ENCODE results near the gene TBC1D2B.

TBC1D2B gene

GRCh38 chr15:78044407-78045155 is 32.9 kb downstream of the TBC1D2B start:
- peaks cover 2% of the 10 kb centered on the region for H3K4me1 ChIP-seq (ENCODE audit: low read length)
- no peak overlapping the region for H3K9ac ChIP-seq (ENCODE audit: low read length)
- H3K27ac ChIP-seq (ENCODE audit: low read length), result no peak overlapping the region
- peaks cover 10% of the 10 kb centered on the region; the same call in 1 of the 2 replicates for H3K79me2 ChIP-seq (ENCODE audit: low read length)
- 0 out of 2 replicates have a peak, but pooled peaks cover 4% of the 10 kb centered on the region for H3F3A ChIP-seq (ENCODE audit: insufficient read depth, low read length)
- TF ChIP-seq CTCF (IDR thresholded peaks at IDR 0.05; ENCODE audit: low read length), result no peak
- no peak for TF ChIP-seq EZH2 (optimal IDR thresholded peaks at IDR 0.05; ENCODE audit: low read depth, low read length)
- TF ChIP-seq EZH2phosphoT487 (IDR thresholded peaks at IDR 0.05; ENCODE audit: low read length), result no peak
- H3K36me3 ChIP-seq (replicated peaks; ENCODE audit: insufficient read depth, low read length), result no peaks in the 10 kb centered on the region
- H3K4me3 ChIP-seq (ENCODE audit: low read length), result no peak overlapping the region
- DNase-seq, result no peak
- H4K20me1 ChIP-seq (ENCODE audit: insufficient read depth, low read length), result no peaks in the 10 kb centered on the region
- no peaks in the 10 kb centered on the region for H3K27me3 ChIP-seq (replicated peaks; ENCODE audit: insufficient read depth, low read length)
- no peak overlapping the region for H3K4me2 ChIP-seq (ENCODE audit: low read depth, low read length)
- H3K9me2 ChIP-seq (replicated peaks; ENCODE audit: insufficient read depth, low read length), result no peaks in the 10 kb centered on the region
- H3K9me3 ChIP-seq (replicated peaks; ENCODE audit: insufficient read depth, low read length), result no peaks in the 10 kb centered on the region
- no peak overlapping the region for H2AFZ ChIP-seq (ENCODE audit: low read length)

DNA sequence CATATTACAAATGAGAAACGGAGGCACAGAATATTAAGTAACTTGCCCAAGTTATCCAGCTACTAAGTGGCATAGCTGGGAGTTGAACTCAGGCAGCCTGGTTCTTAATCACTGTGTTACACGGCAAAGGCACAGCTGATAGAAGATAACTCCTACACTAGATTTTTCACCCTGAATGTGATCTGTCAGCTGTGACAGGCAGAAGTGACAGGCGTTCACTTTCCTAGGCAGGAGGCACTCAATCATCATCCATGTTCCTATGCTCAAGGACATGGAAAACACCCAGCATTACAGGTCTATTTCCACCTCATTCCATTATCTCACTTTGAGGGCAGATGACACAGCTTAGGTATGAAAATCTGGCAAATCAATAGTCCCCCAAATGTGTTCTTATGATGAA is 35.6 kb downstream of the TBC1D2B start:
- Histone ChIP-seq H3K4me1 (ENCODE audit: low read length) (peaks cover 20% of the 10 kb centered on the region), H3K9me2 (replicated peaks; ENCODE audit: insufficient read depth, low read length) (no peaks in the 10 kb centered on the region), H4K20me1 (ENCODE audit: insufficient read depth, low read length) (no peaks in the 10 kb centered on the region), H3K36me3 (replicated peaks; ENCODE audit: insufficient read depth, low read length) (no peaks in the 10 kb centered on the region), H3K27me3 (replicated peaks; ENCODE audit: insufficient read depth, low read length) (no peaks in the 10 kb centered on the region), H3K79me2 (ENCODE audit: low read length) (0 out of 2 replicates have a peak, but pooled peaks cover 7% of the 10 kb centered on the region), H3K9ac (ENCODE audit: low read length) (no peak overlapping the region), H3K27ac (ENCODE audit: low read length) (no peak overlapping the region), H3K4me2 (ENCODE audit: low read depth, low read length) (no peak overlapping the region), H3K9me3 (replicated peaks; ENCODE audit: insufficient read depth, low read length) (no peaks in the 10 kb centered on the region), H2AFZ (ENCODE audit: low read length) (no peak overlapping the region), H3F3A (ENCODE audit: insufficient read depth, low read length) (0 out of 2 replicates have a peak, but pooled peaks cover 4% of the 10 kb centered on the region), H3K4me3 (ENCODE audit: low read length) (no peak overlapping the region)
- no peak for DNase-seq
- TF ChIP-seq CTCF (IDR thresholded peaks at IDR 0.05; ENCODE audit: low read length) (no peak), EZH2 (optimal IDR thresholded peaks at IDR 0.05; ENCODE audit: low read depth, low read length) (no peak), EZH2phosphoT487 (IDR thresholded peaks at IDR 0.05; ENCODE audit: low read length) (no peak)

DNA sequence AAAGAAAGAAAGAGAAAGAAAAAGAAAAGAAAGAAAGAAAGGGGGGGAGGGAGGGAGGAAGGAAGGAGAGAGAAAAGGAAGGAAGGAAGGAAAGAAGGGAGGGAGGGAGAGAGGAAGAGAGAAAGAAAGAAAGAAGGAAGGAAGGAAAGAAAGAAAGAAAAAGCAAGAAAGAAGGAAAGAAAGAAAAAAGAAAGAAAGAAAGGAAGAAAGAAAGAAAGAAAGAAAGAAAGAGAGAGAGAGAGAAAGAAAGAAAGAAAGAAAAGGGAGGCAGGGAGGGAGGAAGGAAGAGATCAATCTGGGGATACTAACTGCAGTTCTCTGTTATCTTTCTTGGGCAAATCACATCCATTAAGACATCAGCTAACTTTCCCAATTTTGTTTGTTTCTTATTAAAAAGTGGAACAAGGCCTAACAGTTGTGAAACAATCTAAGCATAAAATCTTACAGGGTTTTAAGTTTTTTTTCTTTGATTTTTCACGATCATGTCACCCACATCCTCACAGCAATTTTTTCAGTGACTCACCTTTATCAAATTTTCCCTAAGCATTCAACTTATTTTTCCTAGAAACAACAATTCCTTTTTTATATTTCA is 36.8 kb downstream of the TBC1D2B start:
- Histone ChIP-seq H3K27ac (ENCODE audit: low read length) (no peak overlapping the region), H3K4me1 (ENCODE audit: low read length) (peaks cover 32% of the 10 kb centered on the region), H3K4me3 (ENCODE audit: low read length) (no peak overlapping the region), H2AFZ (ENCODE audit: low read length) (no peak overlapping the region), H3K79me2 (ENCODE audit: low read length) (0 out of 2 replicates have a peak, but pooled peaks cover 16% of the 10 kb centered on the region), H3K9ac (ENCODE audit: low read length) (no peak overlapping the region), H3K4me2 (ENCODE audit: low read depth, low read length) (no peak overlapping the region), H3K9me3 (replicated peaks; ENCODE audit: insufficient read depth, low read length) (no peaks in the 10 kb centered on the region), H3F3A (ENCODE audit: insufficient read depth, low read length) (peaks cover 13% of the 10 kb centered on the region), H3K36me3 (replicated peaks; ENCODE audit: insufficient read depth, low read length) (no peaks in the 10 kb centered on the region), H3K27me3 (replicated peaks; ENCODE audit: insufficient read depth, low read length) (no peaks in the 10 kb centered on the region), H3K9me2 (replicated peaks; ENCODE audit: insufficient read depth, low read length) (no peaks in the 10 kb centered on the region), H4K20me1 (ENCODE audit: insufficient read depth, low read length) (no peaks in the 10 kb centered on the region)
- TF ChIP-seq CTCF (IDR thresholded peaks at IDR 0.05; ENCODE audit: low read length) (no peak), EZH2 (optimal IDR thresholded peaks at IDR 0.05; ENCODE audit: low read depth, low read length) (no peak), EZH2phosphoT487 (IDR thresholded peaks at IDR 0.05; ENCODE audit: low read length) (no peak)
- no peak for DNase-seq
